HG03066 (cell line): ENCODE measurements around the gene HDC.

ENCODE experiments used
- ATAC-seq: cut with Tn5 transposase; IDR thresholded peaks from one replicate; pipeline ENCODE4 v1.9.1; 2021; ENCODE audit warnings: low read depth; ENCODE audit not compliant: unreplicated experiment

Gene HDC

GRCh38 chr15:50256188-50257041 lies 9.1 kb downstream of the HDC start:
- ATAC-seq, result no peak

- ATAC-seq, result no peak
These were observed 13.0 kb downstream of the HDC start for GRCh38 chr15:50252556-50252955.

GRCh38 chr15:50251638-50252182 lies 13.8 kb downstream of the HDC start:
- ATAC-seq, result no peak

GRCh38 chr15:50250760-50251394 lies 14.6 kb downstream of the HDC start:
- ATAC-seq, result no peak

- ATAC-seq, result no peak
These were observed 15.8 kb downstream of the HDC start for GRCh38 chr15:50249704-50250103.

GRCh38 chr15:50248994-50249582 lies 16.4 kb downstream of the HDC start:
- ATAC-seq, result no peak

- ATAC-seq, result peak; percentile 83
These were observed 17.5 kb downstream of the HDC start for GRCh38 chr15:50247819-50248655.

GRCh38 chr15:50246631-50247030 lies 18.9 kb downstream of the HDC start:
- ATAC-seq, result no peak

- ATAC-seq, result no peak
These were observed 20.4 kb downstream of the HDC start for GRCh38 chr15:50244959-50245624.

GRCh38 chr15:50244153-50244552 lies 21.4 kb downstream of the HDC start:
- ATAC-seq, result no peak

GRCh38 chr15:50241684-50242450 lies 23.7 kb downstream of the HDC start:
- ATAC-seq, result no peak

- no peak for ATAC-seq
These were observed 27.3 kb downstream of the HDC start for GRCh38 chr15:50238255-50238654.

- no peak for ATAC-seq
These were observed 29.1 kb downstream of the HDC start for GRCh38 chr15:50236433-50236832.

- no peak for ATAC-seq
These were observed 29.7 kb downstream of the HDC start for GRCh38 chr15:50235794-50236193.

GRCh38 chr15:50234764-50235163 lies 30.8 kb downstream of the HDC start:
- no peak for ATAC-seq

GRCh38 chr15:50233192-50233736 lies 32.3 kb downstream of the HDC start:
- ATAC-seq, result no peak

GRCh38 chr15:50232791-50233190 lies 32.7 kb downstream of the HDC start:
- no peak for ATAC-seq

- no peak for ATAC-seq
These were observed 33.8 kb downstream of the HDC start for GRCh38 chr15:50231761-50232160.

GRCh38 chr15:50229336-50229735 lies 36.2 kb downstream of the HDC start:
- no peak for ATAC-seq
